HG03521 (cell line): Measurements from ENCODE around the gene SMARCD1.

ENCODE experiments used
- ATAC-seq: cut with Tn5 transposase; IDR thresholded peaks from one replicate; pipeline ENCODE4 v1.9.1; 2021; ENCODE audit warnings: mild to moderate bottlenecking, moderate library complexity; ENCODE audit not compliant: unreplicated experiment

The SMARCD1 gene

GRCh38 chr12:50057000-50057841, 27.9 kb upstream of the SMARCD1 start, which contains the start of gene ASIC1:
Gene ASIC1 (plus strand): TSS chr12:50057596. CDS start chr12:50058767, 1,171 bp downstream.
- ATAC-seq: no peak

- no peak for ATAC-seq
These were observed 27.1 kb upstream of the SMARCD1 start for GRCh38 chr12:50057896-50058670.

GRCh38 chr12:50058743-50059312, 26.3 kb upstream of the SMARCD1 start:
- no peak for ATAC-seq

- no peak for ATAC-seq
These were observed 25.6 kb upstream of the SMARCD1 start for GRCh38 chr12:50059440-50060119.

- ATAC-seq: no peak
These were observed 25.0 kb upstream of the SMARCD1 start for GRCh38 chr12:50060120-50060468.

GRCh38 chr12:50061171-50061570, 24.0 kb upstream of the SMARCD1 start:
- ATAC-seq: no peak

- ATAC-seq: no peak
These were observed 23.0 kb upstream of the SMARCD1 start for GRCh38 chr12:50061946-50062686.

- ATAC-seq: no peak
These were observed 22.2 kb upstream of the SMARCD1 start for GRCh38 chr12:50062728-50063460.

- no peak for ATAC-seq
These were observed 19.3 kb upstream of the SMARCD1 start for GRCh38 chr12:50065726-50066310.

GRCh38 chr12:50066402-50066801, 18.7 kb upstream of the SMARCD1 start:
- ATAC-seq: no peak

- ATAC-seq: no peak
These were observed 16.1 kb upstream of the SMARCD1 start for GRCh38 chr12:50069069-50069468.

- ATAC-seq: no peak
These were observed 15.6 kb upstream of the SMARCD1 start for GRCh38 chr12:50069539-50069938.

GRCh38 chr12:50070314-50071060, 14.7 kb upstream of the SMARCD1 start:
- ATAC-seq: no peak

- ATAC-seq: no peak
These were observed 12.8 kb upstream of the SMARCD1 start for GRCh38 chr12:50072198-50072907.

GRCh38 chr12:50073206-50073605, 11.9 kb upstream of the SMARCD1 start:
- no peak for ATAC-seq

GRCh38 chr12:50073712-50074111, 11.4 kb upstream of the SMARCD1 start:
- ATAC-seq: no peak

- peak; percentile 77 for ATAC-seq
These were observed 10.0 kb upstream of the SMARCD1 start for GRCh38 chr12:50074936-50075807.
